ENCODE results near the gene RDH11.

RDH11 gene

DNA sequence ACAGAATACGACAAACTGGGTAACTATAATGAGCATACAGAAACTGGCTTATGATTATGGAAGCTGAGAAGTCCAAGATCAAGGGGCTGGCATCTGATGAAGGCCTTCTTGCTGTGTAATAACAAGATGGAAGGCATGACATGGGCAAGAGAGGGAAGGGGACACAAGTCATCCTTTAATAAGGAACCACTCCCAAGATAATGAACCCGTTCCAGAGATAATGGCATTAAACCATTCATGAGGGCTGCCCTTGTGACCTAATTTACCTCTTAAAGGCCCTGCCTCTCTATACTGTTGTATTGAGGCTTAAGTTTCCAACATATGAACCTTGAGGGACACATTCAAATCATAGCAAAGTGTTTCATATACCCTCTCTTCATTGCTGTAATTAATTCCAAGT lies 16.6 kb downstream of the RDH11 start:
- H3K36me3 ChIP-seq (ENCODE audit: insufficient read depth, low read length) = peaks cover 69% of the 10 kb centered on the region
- no peak overlapping the region for H2AFZ ChIP-seq (ENCODE audit: low read length)
- no peaks in the 10 kb centered on the region for H3K27me3 ChIP-seq (ENCODE audit: insufficient read depth, low read length, poor library complexity, severe bottlenecking)
- no peak overlapping the region for H3K4me3 ChIP-seq (ENCODE audit: low read length, poor library complexity, severe bottlenecking)
- no peak overlapping the region for H3K4me2 ChIP-seq (ENCODE audit: low read depth, low read length, poor library complexity, severe bottlenecking)
- no peak for TF ChIP-seq EZH2phosphoT487 (IDR thresholded peaks at IDR 0.05; ENCODE audit: borderline replicate concordance)
- TF ChIP-seq, protein P1, sequence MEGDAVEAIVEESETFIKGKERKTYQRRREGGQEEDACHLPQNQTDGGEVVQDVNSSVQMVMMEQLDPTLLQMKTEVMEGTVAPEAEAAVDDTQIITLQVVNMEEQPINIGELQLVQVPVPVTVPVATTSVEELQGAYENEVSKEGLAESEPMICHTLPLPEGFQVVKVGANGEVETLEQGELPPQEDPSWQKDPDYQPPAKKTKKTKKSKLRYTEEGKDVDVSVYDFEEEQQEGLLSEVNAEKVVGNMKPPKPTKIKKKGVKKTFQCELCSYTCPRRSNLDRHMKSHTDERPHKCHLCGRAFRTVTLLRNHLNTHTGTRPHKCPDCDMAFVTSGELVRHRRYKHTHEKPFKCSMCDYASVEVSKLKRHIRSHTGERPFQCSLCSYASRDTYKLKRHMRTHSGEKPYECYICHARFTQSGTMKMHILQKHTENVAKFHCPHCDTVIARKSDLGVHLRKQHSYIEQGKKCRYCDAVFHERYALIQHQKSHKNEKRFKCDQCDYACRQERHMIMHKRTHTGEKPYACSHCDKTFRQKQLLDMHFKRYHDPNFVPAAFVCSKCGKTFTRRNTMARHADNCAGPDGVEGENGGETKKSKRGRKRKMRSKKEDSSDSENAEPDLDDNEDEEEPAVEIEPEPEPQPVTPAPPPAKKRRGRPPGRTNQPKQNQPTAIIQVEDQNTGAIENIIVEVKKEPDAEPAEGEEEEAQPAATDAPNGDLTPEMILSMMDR (conservative IDR thresholded peaks at IDR 0.05; ENCODE audit: low read length) = no peak
- peaks cover 13% of the 10 kb centered on the region for H3K4me1 ChIP-seq (ENCODE audit: insufficient read depth, low read length, poor library complexity, severe bottlenecking)
- no peak overlapping the region for H3K9ac ChIP-seq (ENCODE audit: low read depth, low read length, poor library complexity, severe bottlenecking)
- peaks cover 13% of the 10 kb centered on the region for H4K20me1 ChIP-seq (ENCODE audit: insufficient read depth, low read length, poor library complexity, severe bottlenecking)
- H3K9me2 ChIP-seq (replicated peaks; ENCODE audit: low read depth, low read length) = no peaks in the 10 kb centered on the region
- H3K79me2 ChIP-seq (ENCODE audit: insufficient read depth, low read length) = peaks cover 17% of the 10 kb centered on the region
- no peaks in the 10 kb centered on the region for H3F3A ChIP-seq (ENCODE audit: low read depth)
- H3K9me3 ChIP-seq (ENCODE audit: insufficient read depth, low read depth, low read length) = no peaks in the 10 kb centered on the region

DNA sequence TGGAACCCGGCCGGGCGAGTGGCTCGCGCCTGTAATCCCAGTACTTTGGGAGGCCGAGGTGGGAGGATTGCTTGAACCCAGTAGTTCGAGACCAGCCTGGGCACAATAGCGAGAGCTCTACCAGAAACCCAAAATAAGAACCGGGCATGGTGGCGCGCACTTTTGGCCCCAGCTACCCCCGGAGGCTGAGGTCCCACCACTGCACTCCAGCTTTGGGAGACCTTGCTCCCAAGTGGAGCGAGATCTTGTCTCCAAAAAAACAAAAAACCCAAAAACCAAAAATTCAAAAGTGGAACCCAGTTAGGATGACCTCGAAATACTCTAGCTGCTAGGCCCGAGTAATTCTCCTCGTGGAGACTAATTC lies 20.4 kb downstream of the RDH11 start:
- H2AFZ ChIP-seq (ENCODE audit: low read length) = peak overlapping the region; percentile 91; the same call in 1 of the 2 replicates
- H3K9me2 ChIP-seq (replicated peaks; ENCODE audit: low read depth, low read length) = no peaks in the 10 kb centered on the region
- peaks cover 32% of the 10 kb centered on the region for H4K20me1 ChIP-seq (ENCODE audit: insufficient read depth, low read length, poor library complexity, severe bottlenecking)

DNA sequence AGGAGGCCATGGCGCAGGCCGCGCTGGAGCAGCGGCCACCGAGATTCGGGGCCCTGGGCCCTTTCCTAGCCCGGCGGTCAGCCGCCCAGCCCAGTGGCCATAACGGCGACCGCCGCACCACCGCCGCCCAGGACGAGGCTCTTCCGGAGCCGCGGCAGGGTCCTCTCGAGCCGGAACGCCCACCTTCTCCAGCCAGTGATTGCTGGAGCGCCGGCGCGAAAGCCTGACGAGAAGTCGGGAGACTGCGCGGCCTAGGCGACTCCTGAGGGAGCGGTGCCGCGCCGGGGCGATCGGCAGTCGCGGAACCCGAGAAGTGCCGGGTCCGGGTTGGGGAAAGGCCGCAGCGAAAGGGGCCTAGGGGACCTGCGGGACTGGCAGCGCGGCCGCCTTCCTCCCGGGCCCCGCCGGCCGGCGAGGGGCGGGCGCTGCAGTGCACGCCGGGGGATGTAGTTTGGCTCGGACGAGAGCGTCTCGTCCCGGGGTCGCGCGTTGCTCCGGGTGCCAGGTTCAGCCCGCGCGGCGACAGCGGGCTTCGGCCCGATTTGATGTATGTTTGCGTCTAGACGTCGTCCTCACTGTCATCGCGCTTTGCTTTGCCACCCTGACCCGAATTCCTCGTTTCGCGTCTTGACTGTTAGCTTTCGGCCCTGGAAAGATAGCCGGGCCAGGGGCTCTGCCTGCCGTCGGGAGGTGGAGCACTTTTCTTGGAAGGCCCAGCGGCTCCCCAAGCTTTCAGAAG lies 20.9 kb downstream of the RDH11 start, which contains the start of gene VTI1B:
TSS of gene VTI1B (minus strand) at position 153 of the 739 bp plus-strand sequence. CDS start at position 10, 143 bp downstream.
- Histone ChIP-seq H3K4me3 (ENCODE audit: low read length, poor library complexity, severe bottlenecking) (peak within 1 kb of the TSS; percentile 88), H3K27me3 (ENCODE audit: insufficient read depth, low read length, poor library complexity, severe bottlenecking) (no peaks in the 10 kb centered on the region), H3K79me2 (ENCODE audit: insufficient read depth, low read length) (peaks cover 43% of the 10 kb centered on the region), H3K9ac (ENCODE audit: low read depth, low read length, poor library complexity, severe bottlenecking) (peak within 1 kb of the TSS; percentile 76), H4K20me1 (ENCODE audit: insufficient read depth, low read length, poor library complexity, severe bottlenecking) (peaks cover 27% of the 10 kb centered on the region), H3F3A (ENCODE audit: low read depth) (no peaks in the 10 kb centered on the region), H3K9me2 (replicated peaks; ENCODE audit: low read depth, low read length) (no peaks in the 10 kb centered on the region), H3K4me1 (ENCODE audit: insufficient read depth, low read length, poor library complexity, severe bottlenecking) (peaks cover 32% of the 10 kb centered on the region), H3K36me3 (ENCODE audit: insufficient read depth, low read length) (peaks cover 30% of the 10 kb centered on the region; the same call in 1 of the 2 replicates), H3K9me3 (ENCODE audit: insufficient read depth, low read depth, low read length) (no peaks in the 10 kb centered on the region), H2AFZ (ENCODE audit: low read length) (peak within 1 kb of the TSS; percentile 91), H3K4me2 (ENCODE audit: low read depth, low read length, poor library complexity, severe bottlenecking) (peak within 1 kb of the TSS; percentile 99)
- TF ChIP-seq, protein P1 (conservative IDR thresholded peaks at IDR 0.05; ENCODE audit: low read length) = no peak
- no peak for TF ChIP-seq EZH2phosphoT487 (IDR thresholded peaks at IDR 0.05; ENCODE audit: borderline replicate concordance)

More for the DNA sequence above, 20.4 kb downstream of the RDH11 start:
- no peaks in the 10 kb centered on the region for H3K9me3 ChIP-seq (ENCODE audit: insufficient read depth, low read depth, low read length)
- H3K79me2 ChIP-seq (ENCODE audit: insufficient read depth, low read length) = peaks cover 38% of the 10 kb centered on the region
- TF ChIP-seq, protein P1 (conservative IDR thresholded peaks at IDR 0.05; ENCODE audit: low read length) = no peak
- no peak for TF ChIP-seq EZH2phosphoT487 (IDR thresholded peaks at IDR 0.05; ENCODE audit: borderline replicate concordance)
- H3K4me3 ChIP-seq (ENCODE audit: low read length, poor library complexity, severe bottlenecking) = peak overlapping the region; percentile 88
- H3K4me2 ChIP-seq (ENCODE audit: low read depth, low read length, poor library complexity, severe bottlenecking) = peak overlapping the region; percentile 99
- H3K4me1 ChIP-seq (ENCODE audit: insufficient read depth, low read length, poor library complexity, severe bottlenecking) = peaks cover 32% of the 10 kb centered on the region
- no peaks in the 10 kb centered on the region for H3F3A ChIP-seq (ENCODE audit: low read depth)
- H3K36me3 ChIP-seq (ENCODE audit: insufficient read depth, low read length) = peaks cover 36% of the 10 kb centered on the region
- no peaks in the 10 kb centered on the region for H3K27me3 ChIP-seq (ENCODE audit: insufficient read depth, low read length, poor library complexity, severe bottlenecking)
- peak overlapping the region; percentile 76 for H3K9ac ChIP-seq (ENCODE audit: low read depth, low read length, poor library complexity, severe bottlenecking)
